Parietal lobe (tissue), 1 donor: ENCODE data around the gene TENT4A. TPM values are rescaled to one million over a fixed set of nuclear protein-coding genes. Genes with fewer than 3 reads are reported as not detected.

Experiments used
- total RNA-seq: library from RNA; depleted of rRNA; stranded (reverse); fragments of >200 nt; gene quantifications from one replicate; pipeline ENCODE4 v1.2.3, GENCODE V29; 2014

The TENT4A gene
- total RNA-seq = 42.9 TPM

GRCh38 chr5:6713274-6714225 is at the start of gene TENT4A:
Gene TENT4A, plus strand, starts transcription at chr5:6713432. Its CDS starts 552 bp downstream, at chr5:6713984.

Other genes with a start within 250 kb of the TENT4A start
- 83.6 TPM for gene NSUN2, start 80.4 kb upstream of the TENT4A start, total RNA-seq
- 49.1 TPM for gene SRD5A1, start 80.0 kb upstream of the TENT4A start, total RNA-seq